ENCODE measurements around the gene PPP2R3B. TPM values are rescaled to one million over a fixed set of nuclear protein-coding genes. Genes with fewer than 3 reads are reported as not detected.

PPP2R3B gene
- total and polyA plus RNA-seq, 11 donors = 60.9 to 186 (median 113) TPM

DNA sequence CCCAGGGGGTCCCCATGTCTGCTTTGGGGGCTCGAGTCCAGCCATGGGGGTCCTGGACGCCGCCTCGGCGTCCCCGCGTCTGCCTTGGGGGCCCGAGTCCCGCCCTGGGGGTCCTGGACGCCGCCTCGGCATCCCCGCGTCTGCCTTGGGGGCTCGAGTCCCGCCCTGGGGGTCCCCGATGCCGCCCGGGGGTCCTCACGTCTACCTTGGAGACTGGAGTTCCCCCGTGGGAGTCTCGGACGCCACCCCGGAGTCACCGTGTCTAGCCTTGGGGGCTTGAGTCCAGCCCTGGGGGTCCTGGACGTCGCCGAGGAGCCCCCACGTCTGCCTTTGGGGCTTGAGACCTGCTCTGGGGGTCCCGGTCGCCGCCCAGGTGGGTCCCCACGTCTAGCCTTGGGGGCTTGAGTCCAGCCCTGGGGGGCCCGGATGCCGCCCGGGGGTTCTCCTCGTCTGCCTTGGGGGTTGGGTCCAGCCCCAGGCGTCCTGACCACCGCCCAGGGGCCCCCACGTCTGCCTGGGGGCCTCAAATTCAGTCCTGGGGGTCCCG, 67.1 kb downstream of the PPP2R3B start:
- peaks cover 0 to 26% (median 13%) of the 10 kb centered on the region in 12 donors for H3K4me1 ChIP-seq
- DNase-seq (peak in 3 of 5 donors; percentile 24 to 68 (median 35)), ATAC-seq (no peak)
- intact Hi-C loops (cut with DNase I) = loop anchor here in 5 of 10 donors (2.0 to 5.0 kb wide), 4 partner anchors 42 to 93 kb away; partner anchors contain the start of gene PPP2R3B (in 2 of the 5)
- peaks cover 0 to 17% (median 7%) of the 10 kb centered on the region in 9 donors for H3K36me3 ChIP-seq
- TF ChIP-seq POLR2A (IDR thresholded peaks at IDR 0.05) = no peak
- TF ChIP-seq, protein P1, sequence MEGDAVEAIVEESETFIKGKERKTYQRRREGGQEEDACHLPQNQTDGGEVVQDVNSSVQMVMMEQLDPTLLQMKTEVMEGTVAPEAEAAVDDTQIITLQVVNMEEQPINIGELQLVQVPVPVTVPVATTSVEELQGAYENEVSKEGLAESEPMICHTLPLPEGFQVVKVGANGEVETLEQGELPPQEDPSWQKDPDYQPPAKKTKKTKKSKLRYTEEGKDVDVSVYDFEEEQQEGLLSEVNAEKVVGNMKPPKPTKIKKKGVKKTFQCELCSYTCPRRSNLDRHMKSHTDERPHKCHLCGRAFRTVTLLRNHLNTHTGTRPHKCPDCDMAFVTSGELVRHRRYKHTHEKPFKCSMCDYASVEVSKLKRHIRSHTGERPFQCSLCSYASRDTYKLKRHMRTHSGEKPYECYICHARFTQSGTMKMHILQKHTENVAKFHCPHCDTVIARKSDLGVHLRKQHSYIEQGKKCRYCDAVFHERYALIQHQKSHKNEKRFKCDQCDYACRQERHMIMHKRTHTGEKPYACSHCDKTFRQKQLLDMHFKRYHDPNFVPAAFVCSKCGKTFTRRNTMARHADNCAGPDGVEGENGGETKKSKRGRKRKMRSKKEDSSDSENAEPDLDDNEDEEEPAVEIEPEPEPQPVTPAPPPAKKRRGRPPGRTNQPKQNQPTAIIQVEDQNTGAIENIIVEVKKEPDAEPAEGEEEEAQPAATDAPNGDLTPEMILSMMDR (IDR thresholded peaks at IDR 0.05) = no peak
- 0 to 1% (median 0%) methylated on average over 8 to 41 of the region's 41 CpGs for WGBS, 4 donors
- H3K9me3 ChIP-seq = no peaks in the 10 kb centered on the region
- peak overlapping the region; percentile 74 to 99 (median 94) for H3K4me3 ChIP-seq
- H3K27me3 ChIP-seq = peaks cover 0 to 7% (median 0%) of the 10 kb centered on the region in 9 donors
- peak overlapping the region in 9 of 12 donors; percentile 77 to 89 (median 86) for H3K27ac ChIP-seq

DNA sequence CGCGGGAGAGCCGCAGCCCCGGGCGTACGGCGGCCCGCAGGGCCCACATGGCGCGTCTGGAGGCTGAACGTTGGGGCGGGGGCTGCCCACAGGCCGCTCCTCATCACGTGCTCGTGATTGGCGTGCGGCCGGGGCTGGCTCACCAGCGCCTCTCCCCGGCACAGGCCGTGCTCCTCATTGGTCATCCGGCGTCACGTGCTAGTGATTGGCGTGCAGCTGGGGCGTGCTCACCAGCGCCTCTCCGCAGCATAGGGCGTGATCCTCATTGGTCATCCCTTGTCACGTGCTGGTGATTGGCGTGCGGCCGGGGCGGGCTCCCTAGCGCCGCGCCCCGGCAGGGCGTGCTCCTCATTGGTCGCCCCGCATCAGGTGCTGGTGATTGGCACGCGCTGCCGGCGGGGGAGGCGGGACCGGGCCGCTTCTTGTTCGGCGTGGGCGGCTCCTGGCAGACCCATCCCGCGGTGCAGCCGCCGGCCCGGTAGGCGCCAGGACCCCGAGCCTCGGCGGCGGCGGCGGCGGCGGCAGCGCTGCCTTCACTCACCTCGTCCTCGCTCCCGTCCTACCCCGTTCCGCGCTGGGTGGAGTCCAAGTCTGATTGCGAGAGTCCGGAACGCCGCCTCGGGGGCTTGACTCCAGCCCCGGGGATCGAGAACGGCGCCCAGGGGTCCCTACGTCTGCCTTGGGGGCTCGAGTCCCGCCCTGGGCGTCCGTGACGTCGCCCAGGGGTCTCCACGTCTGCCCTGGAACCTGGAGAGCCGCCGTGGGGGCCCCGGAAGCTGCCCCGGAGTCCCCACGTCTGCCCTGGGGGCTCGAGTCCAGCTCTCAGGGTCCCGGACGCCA, 67.7 kb downstream of the PPP2R3B start, which contains the start of gene GTPBP6:
Gene GTPBP6 (minus strand): TSS at position 58 of the 840 bp plus-strand sequence. CDS start 9 bp downstream, at position 49.
- no peaks in the 10 kb centered on the region for H3K9me3 ChIP-seq
- H3K27me3 ChIP-seq = peaks cover 0 to 1% (median 0%) of the 10 kb centered on the region in 9 donors
- peak within 1 kb of the TSS; percentile 74 to 99 (median 96) for H3K4me3 ChIP-seq
- peak within 1 kb of the TSS; percentile 89 to 98 (median 94) for H3K27ac ChIP-seq
- H3K36me3 ChIP-seq = peaks cover 0 to 24% (median 10%) of the 10 kb centered on the region in 9 donors
- TF ChIP-seq, protein P1 (IDR thresholded peaks at IDR 0.05) = peak in 6 of 12 donors; percentile 0 to 46 (median 36)
- peak; percentile 49 to 94 for TF ChIP-seq POLR2A (IDR thresholded peaks at IDR 0.05)
- intact Hi-C loops (cut with DNase I) = loop anchor here in 5 of 10 donors (1.0 to 5.0 kb wide), 5 partner anchors 36 to 94 kb away; partner anchors contain the start of gene PPP2R3B (in 2 of the 5)
- ATAC-seq (peak; percentile 90 to 94 (median 92)), DNase-seq (peak; percentile 100)
- 0% methylated on average over 17 to 97 of the region's 97 CpGs for WGBS, 4 donors
- peaks cover 0 to 24% (median 13%) of the 10 kb centered on the region in 12 donors for H3K4me1 ChIP-seq

DNA sequence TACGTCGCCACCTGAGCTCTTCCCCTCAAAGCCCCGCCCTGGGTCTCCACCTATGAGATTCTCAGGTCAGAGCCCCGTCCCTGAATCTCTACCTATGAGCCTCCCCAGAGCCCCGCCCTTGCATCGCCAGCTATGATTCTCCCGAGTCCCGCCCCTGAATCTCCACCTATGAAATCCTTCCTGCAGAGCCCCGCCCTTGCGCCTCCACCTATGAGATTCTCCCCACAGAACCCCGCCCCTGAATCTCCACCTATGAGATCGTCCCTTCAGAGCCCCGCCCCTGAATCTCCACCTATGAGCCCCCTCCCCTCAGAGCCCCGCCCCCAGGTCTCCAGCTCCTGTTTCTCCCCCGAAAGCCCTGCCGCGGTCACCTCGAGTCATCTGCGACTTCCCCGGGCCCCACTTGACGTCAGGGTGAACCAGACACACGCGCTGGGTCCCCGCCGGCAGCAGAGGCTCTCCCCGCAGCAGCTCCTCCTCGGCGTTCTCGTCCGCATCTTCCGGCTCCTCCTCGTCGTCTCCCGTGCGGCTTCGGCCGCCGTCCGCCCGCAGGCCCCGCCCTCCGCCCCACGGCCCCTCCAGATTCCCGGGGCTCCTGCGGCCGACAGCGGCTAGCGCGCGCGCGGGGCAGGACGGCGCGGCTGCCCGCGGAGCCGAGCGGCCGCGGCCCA, 68.5 kb downstream of the PPP2R3B start:
- DNase-seq (peak; percentile 97 to 99 (median 98)), ATAC-seq (peak; percentile 81 to 85 (median 84))
- WGBS, 4 donors = 0 to 1% (median 1%) methylated on average over 43 to 61 of the region's 61 CpGs
- Histone ChIP-seq H3K27me3 (no peaks in the 10 kb centered on the region), H3K27ac (peak overlapping the region; percentile 83 to 98 (median 94)), H3K4me1 (peaks cover 0 to 24% (median 13%) of the 10 kb centered on the region in 12 donors), H3K9me3 (no peaks in the 10 kb centered on the region), H3K4me3 (peak overlapping the region; percentile 62 to 99 (median 91)), H3K36me3 (peaks cover 0 to 31% (median 18%) of the 10 kb centered on the region in 9 donors)
- TF ChIP-seq, protein P1 (IDR thresholded peaks at IDR 0.05) = no peak
- peak in 1 of 2 donors; percentile 34 for TF ChIP-seq POLR2A (IDR thresholded peaks at IDR 0.05)
- intact Hi-C loops (cut with DNase I) = loop anchor here in 5 of 10 donors (1.0 to 5.0 kb wide), 5 partner anchors 35 to 95 kb away; partner anchors contain the start of gene PPP2R3B (in 2 of the 5)

All from heart left ventricle (tissue), 16 donors.